Colonic mucosa (tissue), 4 donors: Measurements from ENCODE around the gene RADIL. TPM values are rescaled to one million over a fixed set of nuclear protein-coding genes. Genes with fewer than 3 reads are reported as not detected.

Experiments
- DNase-seq: peaks from one replicate; pipeline ENCODE4 v3.0.0-alpha.2; 2020
- H3K27ac ChIP-seq: fragments of 200-600 bp; one replicate; pipeline ENCODE4 v1.8.0; 2021
- H3K27me3 ChIP-seq: fragments of 200-600 bp; one replicate; pipeline ENCODE4 v1.8.0; 2021
- H3K36me3 ChIP-seq: fragments of 200-600 bp; one replicate; pipeline ENCODE4 v1.8.0; 2021
- H3K4me1 ChIP-seq: fragments of 200-600 bp; one replicate; pipeline ENCODE4 v1.8.0; 2021; ENCODE audit warnings: mild to moderate bottlenecking
- H3K4me3 ChIP-seq: fragments of 200-600 bp; one replicate; pipeline ENCODE4 v1.8.0; 2021
- H3K9ac ChIP-seq, 2 donors: one replicate each; pipeline ENCODE4 v1.7.0; 2013; ENCODE audit warnings: control low read depth in 2 of 2, low read depth in 2 of 2, low read length in 2 of 2
- H3K9me3 ChIP-seq: fragments of 200-600 bp; one replicate; pipeline ENCODE4 v1.8.0; 2021
- CTCF ChIP-seq: fragments of 200-600 bp; IDR thresholded peaks from one replicate; pipeline ENCODE4 v1.8.0; 2022; ENCODE audit warnings: antibody characterized with exemption, mild to moderate bottlenecking
- intact Hi-C: fragments of 100-400 bp; cut with DNase I; formaldehyde crosslinking; loops from one replicate; pipeline ENCODE4 v1.14.1; 2022
- total RNA-seq, 2 donors: library from RNA; stranded (reverse); fragmentation: NEBNext Ultra II Directional in 1 of 2; extraction: Animal tissue kit (Norgen Biotek cat#: 25700) in 1 of 2; gene quantifications; one replicate each; pipeline ENCODE4 v1.2.1, GENCODE V29; 2021
- donor health status: healthy.
- donor health status: DM: no; HTN: no; CAD: no.
- donor health status: DM: no; HTN: no; CAD: no.

RADIL gene
- total RNA-seq, 2 donors from 2014 or later, result 0.54 to 1.9 TPM

- no peaks in the 10 kb centered on the region for H3K27me3 ChIP-seq
These were observed 69.1 kb downstream of the RADIL start for GRCh38 chr7:4814433-4814832.

GRCh38 chr7:4809666-4810065, 73.8 kb downstream of the RADIL start:
- Histone ChIP-seq H3K9me3 (no peaks in the 10 kb centered on the region), H3K9ac (no peak overlapping the region), H3K27me3 (no peaks in the 10 kb centered on the region), H3K4me1 (no peaks in the 10 kb centered on the region), H3K27ac (no peak overlapping the region), H3K4me3 (no peak overlapping the region), H3K36me3 (no peaks in the 10 kb centered on the region)
- TF ChIP-seq CTCF, result no peak
- intact Hi-C loops, result no loop called here
- DNase-seq, result no peak

More at GRCh38 chr7:4814433-4814832, 69.1 kb downstream of the RADIL start:
- no peak for DNase-seq
- intact Hi-C loops, result no loop called here
- Histone ChIP-seq H3K9ac (no peak overlapping the region), H3K4me3 (no peak overlapping the region), H3K9me3 (no peaks in the 10 kb centered on the region), H3K4me1 (no peaks in the 10 kb centered on the region), H3K27ac (no peak overlapping the region), H3K36me3 (no peaks in the 10 kb centered on the region)
- no peak for TF ChIP-seq CTCF

- DNase-seq, result no peak
- H3K9ac ChIP-seq, result no peak overlapping the region
- no peaks in the 10 kb centered on the region for H3K36me3 ChIP-seq
- H3K4me1 ChIP-seq, result no peaks in the 10 kb centered on the region
- intact Hi-C loops, result no loop called here
- TF ChIP-seq CTCF, result no peak
- H3K9me3 ChIP-seq, result no peaks in the 10 kb centered on the region
- H3K27me3 ChIP-seq, result no peaks in the 10 kb centered on the region
- H3K27ac ChIP-seq, result no peak overlapping the region
- no peak overlapping the region for H3K4me3 ChIP-seq
These were observed 74.4 kb downstream of the RADIL start for GRCh38 chr7:4809091-4809591.

- no peak overlapping the region for H3K9ac ChIP-seq
- intact Hi-C loops, result no loop called here
- H3K4me1 ChIP-seq, result no peaks in the 10 kb centered on the region
- no peaks in the 10 kb centered on the region for H3K27me3 ChIP-seq
- no peak for DNase-seq
- no peak for TF ChIP-seq CTCF
- no peak overlapping the region for H3K4me3 ChIP-seq
- H3K9me3 ChIP-seq, result no peaks in the 10 kb centered on the region
- H3K27ac ChIP-seq, result no peak overlapping the region
- H3K36me3 ChIP-seq, result no peaks in the 10 kb centered on the region
These were observed 75.0 kb downstream of the RADIL start for GRCh38 chr7:4808565-4808964.

- DNase-seq, result no peak
- no peak for TF ChIP-seq CTCF
- intact Hi-C loops, result no loop called here
- Histone ChIP-seq H3K9me3 (no peaks in the 10 kb centered on the region), H3K4me1 (no peaks in the 10 kb centered on the region), H3K27me3 (no peaks in the 10 kb centered on the region), H3K36me3 (no peaks in the 10 kb centered on the region), H3K9ac (no peak overlapping the region), H3K4me3 (no peak overlapping the region), H3K27ac (no peak overlapping the region)
These were observed 75.5 kb downstream of the RADIL start for GRCh38 chr7:4808026-4808425.
